HAP-1 (cell line): ENCODE results near the gene SCMH1.
A peak's percentile ranks its signal among the peaks of the same experiment; 100 is the strongest.

ENCODE experiments used
- DNase-seq, 2 experiments: peaks; one replicate each; pipeline ENCODE4 v3.0.0-alpha.2; 2016 to 2020; ENCODE audit warnings: low spot score in 2 of 2
- H3K27me3 ChIP-seq: fragments of 250-450 bp; sonication (Bioruptor Pico); 2 replicates; pipeline ENCODE4 v1.5.1; 2020; ENCODE audit warnings: low read depth, mild to moderate bottlenecking, moderate library complexity
- H3K36me3 ChIP-seq: fragments of 250-450 bp; sonication (Bioruptor Pico); replicated peaks from 2 replicates; pipeline ENCODE4 v1.5.1; 2020; ENCODE audit warnings: mild to moderate bottlenecking
- H3K4me1 ChIP-seq: fragments of 250-450 bp; sonication (Bioruptor Pico); 2 replicates; pipeline ENCODE4 v1.5.1; 2020; ENCODE audit warnings: mild to moderate bottlenecking
- H3K4me3 ChIP-seq: fragments of 250-450 bp; sonication (Bioruptor Pico); 2 replicates; pipeline ENCODE4 v1.5.1; 2020; ENCODE audit warnings: mild to moderate bottlenecking, moderate library complexity
- H3K9me3 ChIP-seq: fragments of 250-450 bp; sonication (Bioruptor Pico); 2 replicates; pipeline ENCODE4 v1.5.1; 2020; ENCODE audit warnings: mild to moderate bottlenecking, moderate library complexity
- in situ Hi-C: fragments of 300-500 bp; cut with MboI; formaldehyde crosslinking; loops from 3 replicates; pipeline ENCODE4 v1.14.3; 2020; ENCODE audit warnings: low sequenced_read_pairs, inconsistent platforms, mixed read lengths

Gene SCMH1

DNA sequence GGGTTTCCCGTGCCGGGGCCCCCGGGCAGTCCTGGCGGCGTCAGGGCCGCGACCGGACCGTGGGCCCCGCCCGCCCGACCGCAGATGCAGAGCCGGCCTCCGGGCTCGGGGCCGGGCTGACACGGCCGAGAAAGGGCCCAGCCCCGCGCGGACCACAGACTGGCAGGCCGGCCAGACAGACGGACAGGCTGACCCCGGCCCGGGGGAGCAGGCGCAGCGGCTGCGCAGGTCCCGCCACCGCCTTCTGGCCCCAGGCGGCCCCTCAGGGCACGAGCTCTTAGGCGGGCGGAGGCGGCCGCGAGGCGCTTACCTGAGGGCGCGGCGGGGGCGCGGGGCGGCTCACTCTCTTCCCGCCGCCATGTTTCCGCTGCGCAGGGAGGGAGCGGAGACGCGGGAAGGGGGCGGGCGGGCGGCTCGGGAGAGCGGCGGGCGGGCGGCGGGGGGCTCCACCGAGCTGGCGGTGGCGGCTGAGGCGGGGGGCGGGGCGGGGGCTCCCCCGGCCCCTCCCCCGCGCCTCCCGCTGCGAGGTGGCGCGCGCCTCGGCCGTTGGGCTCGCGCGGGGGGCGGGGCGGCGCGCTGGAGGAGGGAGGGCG, at the start of gene SCMH1:
Gene SCMH1 (minus strand): TSS at position 558 of the 593 bp plus-strand sequence. CDS start 56,173 bp downstream, outside the sequence.
- in situ Hi-C loops: no loop called here

GRCh38 chr1:41291195-41291594, 49.1 kb upstream of the SCMH1 start:
- Histone ChIP-seq H3K27me3 (peaks cover 51% of the 10 kb centered on the region), H3K36me3 (no peaks in the 10 kb centered on the region), H3K4me1 (no peaks in the 10 kb centered on the region), H3K9me3 (no peaks in the 10 kb centered on the region), H3K4me3 (no peak overlapping the region)
- DNase-seq: no peak
- in situ Hi-C loops: no loop called here

More for the DNA sequence above, at the start of gene SCMH1:
- H3K9me3 ChIP-seq: no peaks in the 10 kb centered on the region
- peak within 1 kb of the TSS; percentile 48 for H3K4me3 ChIP-seq
- peaks cover 35% of the 10 kb centered on the region for H3K4me1 ChIP-seq
- no peaks in the 10 kb centered on the region for H3K27me3 ChIP-seq
- DNase-seq: peak; percentile 41 to 69
- H3K36me3 ChIP-seq: no peaks in the 10 kb centered on the region

- in situ Hi-C loops: no loop called here
- H3K27me3 ChIP-seq: peaks cover 63% of the 10 kb centered on the region
Measured at GRCh38 chr1:41289196-41289595, 47.1 kb upstream of the SCMH1 start.

GRCh38 chr1:41286992-41287391, 44.9 kb upstream of the SCMH1 start:
- Histone ChIP-seq H3K27me3 (peaks cover 63% of the 10 kb centered on the region), H3K4me1 (no peaks in the 10 kb centered on the region), H3K36me3 (no peaks in the 10 kb centered on the region), H3K4me3 (no peak overlapping the region), H3K9me3 (no peaks in the 10 kb centered on the region)
- in situ Hi-C loops: no loop called here
- DNase-seq: no peak

More at GRCh38 chr1:41289196-41289595, 47.1 kb upstream of the SCMH1 start:
- H3K36me3 ChIP-seq: no peaks in the 10 kb centered on the region
- H3K4me3 ChIP-seq: no peak overlapping the region
- no peaks in the 10 kb centered on the region for H3K4me1 ChIP-seq
- DNase-seq: no peak
- no peaks in the 10 kb centered on the region for H3K9me3 ChIP-seq

- Histone ChIP-seq H3K27me3 (peaks cover 60% of the 10 kb centered on the region), H3K36me3 (no peaks in the 10 kb centered on the region), H3K4me1 (no peaks in the 10 kb centered on the region), H3K9me3 (no peaks in the 10 kb centered on the region), H3K4me3 (no peak overlapping the region)
- DNase-seq: no peak
- in situ Hi-C loops: no loop called here
Measured at GRCh38 chr1:41286486-41286885, 44.4 kb upstream of the SCMH1 start.

DNA sequence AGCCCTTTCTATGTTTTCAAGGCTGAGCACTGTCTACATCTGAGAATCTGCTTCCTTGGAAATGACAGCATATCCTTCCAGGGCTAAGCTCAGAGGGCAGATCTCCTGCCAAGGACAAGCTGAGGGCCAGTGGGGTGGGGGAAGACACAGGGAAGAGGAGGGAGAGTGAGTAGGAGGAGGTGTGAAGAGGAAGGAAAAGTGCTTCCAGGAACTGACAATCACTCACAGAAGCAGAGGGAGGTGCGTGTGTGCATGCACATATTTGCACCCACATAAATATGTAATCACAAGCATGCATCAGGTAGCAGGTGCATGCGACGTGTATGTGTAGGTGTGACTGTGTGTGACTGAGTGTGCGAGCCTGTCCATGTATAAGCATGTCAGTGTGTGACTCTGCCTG, 43.7 kb upstream of the SCMH1 start:
- Histone ChIP-seq H3K4me1 (no peaks in the 10 kb centered on the region), H3K9me3 (no peaks in the 10 kb centered on the region), H3K4me3 (no peak overlapping the region), H3K36me3 (no peaks in the 10 kb centered on the region), H3K27me3 (peaks cover 53% of the 10 kb centered on the region)
- DNase-seq: no peak
- in situ Hi-C loops: no loop called here

- in situ Hi-C loops: no loop called here
- Histone ChIP-seq H3K9me3 (no peaks in the 10 kb centered on the region), H3K4me3 (no peak overlapping the region), H3K36me3 (no peaks in the 10 kb centered on the region), H3K4me1 (no peaks in the 10 kb centered on the region), H3K27me3 (peaks cover 36% of the 10 kb centered on the region)
- DNase-seq: no peak
Measured at GRCh38 chr1:41284121-41284520, 42.0 kb upstream of the SCMH1 start.

- Histone ChIP-seq H3K4me1 (no peaks in the 10 kb centered on the region), H3K9me3 (no peaks in the 10 kb centered on the region), H3K4me3 (no peak overlapping the region), H3K27me3 (peaks cover 29% of the 10 kb centered on the region), H3K36me3 (no peaks in the 10 kb centered on the region)
- in situ Hi-C loops: no loop called here
- DNase-seq: peak; percentile 26 to 72
Measured at GRCh38 chr1:41282679-41283317, 40.7 kb upstream of the SCMH1 start.

- DNase-seq: no peak
- Histone ChIP-seq H3K4me1 (no peaks in the 10 kb centered on the region), H3K27me3 (peaks cover 26% of the 10 kb centered on the region), H3K36me3 (no peaks in the 10 kb centered on the region), H3K4me3 (no peak overlapping the region), H3K9me3 (no peaks in the 10 kb centered on the region)
- in situ Hi-C loops: no loop called here
Measured at GRCh38 chr1:41281334-41281733, 39.2 kb upstream of the SCMH1 start.

DNA sequence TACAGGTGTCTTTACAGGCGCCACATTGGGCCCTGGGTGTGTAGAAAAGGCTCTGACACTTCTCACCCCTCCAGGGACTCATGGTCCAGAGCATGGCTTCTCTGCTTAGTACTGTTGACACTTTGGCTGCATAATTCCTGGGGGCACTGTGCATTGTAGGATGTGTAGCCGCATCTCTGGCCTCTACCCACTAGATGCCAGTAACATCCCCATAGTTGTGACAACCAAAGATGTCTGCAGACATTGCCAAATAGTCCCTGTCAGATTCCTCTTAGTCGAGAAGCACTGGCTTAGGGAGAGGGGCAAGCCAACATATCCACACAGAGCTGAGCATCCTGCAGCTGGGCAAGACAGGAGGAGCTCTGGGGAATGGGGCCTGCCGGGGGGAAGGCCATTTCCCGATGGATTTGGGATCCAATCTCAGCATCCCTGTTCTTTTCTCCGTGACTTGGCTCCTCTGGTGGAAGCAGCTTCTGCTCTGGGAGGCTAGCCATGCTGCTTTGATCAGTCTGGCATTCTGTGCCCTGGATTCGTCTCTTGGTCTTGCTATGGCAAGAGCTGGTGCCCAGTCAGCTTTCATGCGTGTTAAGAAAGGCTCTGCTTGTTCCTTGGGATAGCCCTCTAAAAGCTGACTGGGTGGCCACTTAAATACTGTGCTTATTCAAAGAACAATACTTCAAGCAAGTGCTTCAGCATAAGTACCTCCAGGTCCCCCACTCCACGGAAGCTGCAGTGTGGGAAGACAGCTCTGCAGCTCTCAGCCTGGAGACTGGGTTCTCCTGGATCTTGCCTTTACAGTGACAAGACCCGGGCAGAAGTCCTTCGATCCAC, 38.3 kb upstream of the SCMH1 start:
- no peak for DNase-seq
- H3K27me3 ChIP-seq: peaks cover 18% of the 10 kb centered on the region
- H3K9me3 ChIP-seq: no peaks in the 10 kb centered on the region
- H3K4me1 ChIP-seq: no peaks in the 10 kb centered on the region
- H3K36me3 ChIP-seq: no peaks in the 10 kb centered on the region
- H3K4me3 ChIP-seq: no peak overlapping the region
- in situ Hi-C loops: no loop called here

GRCh38 chr1:41278076-41278475, 36.0 kb upstream of the SCMH1 start:
- no peaks in the 10 kb centered on the region for H3K9me3 ChIP-seq
- no peak overlapping the region for H3K4me3 ChIP-seq
- no peaks in the 10 kb centered on the region for H3K36me3 ChIP-seq
- in situ Hi-C loops: no loop called here
- H3K4me1 ChIP-seq: no peaks in the 10 kb centered on the region
- H3K27me3 ChIP-seq: no peaks in the 10 kb centered on the region
- no peak for DNase-seq

- DNase-seq: no peak
- Histone ChIP-seq H3K9me3 (no peaks in the 10 kb centered on the region), H3K4me1 (no peaks in the 10 kb centered on the region), H3K27me3 (no peaks in the 10 kb centered on the region), H3K36me3 (no peaks in the 10 kb centered on the region), H3K4me3 (no peak overlapping the region)
- in situ Hi-C loops: no loop called here
Measured at GRCh38 chr1:41277371-41277975, 35.4 kb upstream of the SCMH1 start.

- Histone ChIP-seq H3K36me3 (no peaks in the 10 kb centered on the region), H3K9me3 (no peaks in the 10 kb centered on the region), H3K27me3 (no peaks in the 10 kb centered on the region), H3K4me3 (no peak overlapping the region), H3K4me1 (no peaks in the 10 kb centered on the region)
- DNase-seq: no peak
- in situ Hi-C loops: no loop called here
Measured at GRCh38 chr1:41275831-41276230, 33.7 kb upstream of the SCMH1 start.
